Measurements from ENCODE around the gene ARID1B.

The ARID1B gene

GRCh38 chr6:157092736-157093135 lies 315.6 kb downstream of the ARID1B start:
- no peak overlapping the region for H3K4me2 ChIP-seq (ENCODE audit: insufficient read depth, low read length)
- H3K36me3 ChIP-seq (ENCODE audit: insufficient read depth, low read length) = peaks cover 49% of the 10 kb centered on the region
- H4K20me1 ChIP-seq (ENCODE audit: insufficient read depth, low read length) = peaks cover 11% of the 10 kb centered on the region; the same call in 1 of the 2 replicates
- TF ChIP-seq EZH2 (IDR thresholded peaks at IDR 0.05; ENCODE audit: borderline replicate concordance, low read depth, low read length, severe bottlenecking) = no peak
- TF ChIP-seq, protein P1, sequence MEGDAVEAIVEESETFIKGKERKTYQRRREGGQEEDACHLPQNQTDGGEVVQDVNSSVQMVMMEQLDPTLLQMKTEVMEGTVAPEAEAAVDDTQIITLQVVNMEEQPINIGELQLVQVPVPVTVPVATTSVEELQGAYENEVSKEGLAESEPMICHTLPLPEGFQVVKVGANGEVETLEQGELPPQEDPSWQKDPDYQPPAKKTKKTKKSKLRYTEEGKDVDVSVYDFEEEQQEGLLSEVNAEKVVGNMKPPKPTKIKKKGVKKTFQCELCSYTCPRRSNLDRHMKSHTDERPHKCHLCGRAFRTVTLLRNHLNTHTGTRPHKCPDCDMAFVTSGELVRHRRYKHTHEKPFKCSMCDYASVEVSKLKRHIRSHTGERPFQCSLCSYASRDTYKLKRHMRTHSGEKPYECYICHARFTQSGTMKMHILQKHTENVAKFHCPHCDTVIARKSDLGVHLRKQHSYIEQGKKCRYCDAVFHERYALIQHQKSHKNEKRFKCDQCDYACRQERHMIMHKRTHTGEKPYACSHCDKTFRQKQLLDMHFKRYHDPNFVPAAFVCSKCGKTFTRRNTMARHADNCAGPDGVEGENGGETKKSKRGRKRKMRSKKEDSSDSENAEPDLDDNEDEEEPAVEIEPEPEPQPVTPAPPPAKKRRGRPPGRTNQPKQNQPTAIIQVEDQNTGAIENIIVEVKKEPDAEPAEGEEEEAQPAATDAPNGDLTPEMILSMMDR (IDR thresholded peaks at IDR 0.05; ENCODE audit: borderline replicate concordance, extremely low read depth, low read length, poor library complexity, severe bottlenecking) = no peak
- no peaks in the 10 kb centered on the region for H3K27me3 ChIP-seq (ENCODE audit: insufficient read depth, low read length, poor library complexity)
- H3K9ac ChIP-seq (ENCODE audit: low read depth, low read length) = no peak overlapping the region
- no peak overlapping the region for H3K4me3 ChIP-seq (ENCODE audit: low read depth in 1 of 2, low read length in 2 of 2)
- H3K79me2 ChIP-seq (ENCODE audit: insufficient read depth, low read length) = 0 out of 2 replicates have a peak, but pooled peaks cover 8% of the 10 kb centered on the region
- no peak overlapping the region for H3K27ac ChIP-seq (ENCODE audit: low read length)
- no peaks in the 10 kb centered on the region for H3K9me3 ChIP-seq (ENCODE audit: insufficient read depth, low read length, severe bottlenecking)
- DNase-seq (no peak), ATAC-seq (ENCODE audit: insufficient read depth, low read depth) (no peak)
- H2AFZ ChIP-seq (ENCODE audit: low read depth, low read length) = no peak overlapping the region
- H3K4me1 ChIP-seq (ENCODE audit: insufficient read depth, low read length) = no peaks in the 10 kb centered on the region

GRCh38 chr6:157093536-157093935 lies 316.4 kb downstream of the ARID1B start:
- Histone ChIP-seq H3K79me2 (ENCODE audit: insufficient read depth, low read length) (0 out of 2 replicates have a peak, but pooled peaks cover 8% of the 10 kb centered on the region), H3K36me3 (ENCODE audit: insufficient read depth, low read length) (peaks cover 49% of the 10 kb centered on the region), H4K20me1 (ENCODE audit: insufficient read depth, low read length) (peaks cover 11% of the 10 kb centered on the region; the same call in 1 of the 2 replicates), H3K4me2 (ENCODE audit: insufficient read depth, low read length) (no peak overlapping the region), H3K9me3 (ENCODE audit: insufficient read depth, low read length, severe bottlenecking) (no peaks in the 10 kb centered on the region), H3K4me3 (ENCODE audit: low read depth in 1 of 2, low read length in 2 of 2) (no peak overlapping the region), H3K4me1 (ENCODE audit: insufficient read depth, low read length) (no peaks in the 10 kb centered on the region), H3K9ac (ENCODE audit: low read depth, low read length) (no peak overlapping the region), H2AFZ (ENCODE audit: low read depth, low read length) (no peak overlapping the region), H3K27me3 (ENCODE audit: insufficient read depth, low read length, poor library complexity) (no peaks in the 10 kb centered on the region), H3K27ac (ENCODE audit: low read length) (no peak overlapping the region)
- no peak for TF ChIP-seq EZH2 (IDR thresholded peaks at IDR 0.05; ENCODE audit: borderline replicate concordance, low read depth, low read length, severe bottlenecking)
- TF ChIP-seq, protein P1 (IDR thresholded peaks at IDR 0.05; ENCODE audit: borderline replicate concordance, extremely low read depth, low read length, poor library complexity, severe bottlenecking) = no peak
- DNase-seq (no peak), ATAC-seq (ENCODE audit: insufficient read depth, low read depth) (no peak)

DNA sequence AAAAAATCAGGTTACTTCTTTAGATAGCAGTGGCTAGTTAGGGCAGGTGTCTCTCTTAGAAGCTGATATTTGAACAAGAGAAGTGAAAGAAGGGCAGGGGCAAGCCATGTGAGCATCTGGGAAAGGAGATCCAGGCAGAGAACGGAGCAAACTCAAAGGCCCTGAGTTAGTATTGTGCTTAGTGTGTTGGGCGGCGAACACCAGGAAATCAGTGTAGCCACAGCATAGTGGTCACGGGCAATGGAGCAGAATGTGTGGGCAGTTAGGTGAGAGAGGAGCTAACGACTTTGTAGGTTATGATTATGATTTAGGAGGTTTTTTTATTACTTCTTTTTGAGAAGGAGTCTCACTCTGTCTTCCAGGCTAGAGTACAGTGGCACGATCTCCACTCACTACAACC lies 316.9 kb downstream of the ARID1B start:
- Histone ChIP-seq H2AFZ (ENCODE audit: low read depth, low read length) (no peak overlapping the region), H3K27ac (ENCODE audit: low read length) (no peak overlapping the region), H3K9ac (ENCODE audit: low read depth, low read length) (no peak overlapping the region), H3K27me3 (ENCODE audit: insufficient read depth, low read length, poor library complexity) (no peaks in the 10 kb centered on the region), H3K36me3 (ENCODE audit: insufficient read depth, low read length) (peaks cover 45% of the 10 kb centered on the region), H3K4me2 (ENCODE audit: insufficient read depth, low read length) (no peak overlapping the region), H3K4me3 (ENCODE audit: low read depth in 1 of 2, low read length in 2 of 2) (no peak overlapping the region), H3K79me2 (ENCODE audit: insufficient read depth, low read length) (0 out of 2 replicates have a peak, but pooled peaks cover 3% of the 10 kb centered on the region), H4K20me1 (ENCODE audit: insufficient read depth, low read length) (peaks cover 11% of the 10 kb centered on the region; the same call in 1 of the 2 replicates), H3K4me1 (ENCODE audit: insufficient read depth, low read length) (no peaks in the 10 kb centered on the region), H3K9me3 (ENCODE audit: insufficient read depth, low read length, severe bottlenecking) (no peaks in the 10 kb centered on the region)
- DNase-seq (no peak), ATAC-seq (ENCODE audit: insufficient read depth, low read depth) (no peak)
- no peak for TF ChIP-seq EZH2 (IDR thresholded peaks at IDR 0.05; ENCODE audit: borderline replicate concordance, low read depth, low read length, severe bottlenecking)
- TF ChIP-seq, protein P1 (IDR thresholded peaks at IDR 0.05; ENCODE audit: borderline replicate concordance, extremely low read depth, low read length, poor library complexity, severe bottlenecking) = no peak

Measured in DND-41 (cell line).